Measurements from ENCODE around the gene VCL.
A peak's percentile ranks its signal among the peaks of the same experiment; 100 is the strongest.

The VCL gene

GRCh38 chr10:74084955-74085354 lies 87.0 kb downstream of the VCL start:
- H3K23ac ChIP-seq (ENCODE audit: low read length in 2 of 2), result no peak overlapping the region
- no peak overlapping the region for H2AK5ac ChIP-seq (ENCODE audit: low read length, severe bottlenecking)
- H3K27ac ChIP-seq (ENCODE audit: low read length, poor library complexity, severe bottlenecking), result no peak overlapping the region
- H4K91ac ChIP-seq (ENCODE audit: low read length), result no peak overlapping the region
- no peak for DNase-seq
- H3K9me3 ChIP-seq (ENCODE audit: control insufficient read depth, low read length), result no peaks in the 10 kb centered on the region
- no peak overlapping the region for H3K4me2 ChIP-seq (ENCODE audit: low read length, poor library complexity, severe bottlenecking)
- no peak overlapping the region for H2BK120ac ChIP-seq (ENCODE audit: low read depth, low read length)
- H2BK12ac ChIP-seq (ENCODE audit: low read length in 2 of 2), result no peak overlapping the region
- H3K4ac ChIP-seq (ENCODE audit: low read depth in 1 of 2, low read length in 2 of 2), result no peak overlapping the region
- H3K4me1 ChIP-seq (ENCODE audit: control insufficient read depth, insufficient read depth, low read depth, low read length), result no peaks in the 10 kb centered on the region
- no peak overlapping the region for H3K14ac ChIP-seq (ENCODE audit: low read length in 2 of 2)
- no peak overlapping the region for H4K8ac ChIP-seq (ENCODE audit: low read length)
- H3K9ac ChIP-seq (ENCODE audit: low read length), result no peak overlapping the region
- H2AFZ ChIP-seq (ENCODE audit: low read depth, low read length), result no peak overlapping the region
- peaks cover 5% of the 10 kb centered on the region for H3K79me1 ChIP-seq (replicated peaks; ENCODE audit: low read length, poor library complexity, severe bottlenecking)
- no peak overlapping the region for H3K4me3 ChIP-seq (ENCODE audit: insufficient read depth in 1 of 2, low read depth in 1 of 2, low read length in 2 of 2)
- H3K36me3 ChIP-seq (ENCODE audit: control insufficient read depth in 1 of 2, insufficient read depth in 2 of 2, low read depth in 1 of 2, low read length in 2 of 2), result peaks cover 20 to 57% of the 10 kb centered on the region in 2 experiments
- 100% methylated on average over 1 of the region's 3 CpGs for WGBS
- no peak overlapping the region for H2BK5ac ChIP-seq (ENCODE audit: low read depth, low read length, poor library complexity, severe bottlenecking)
- no peak overlapping the region for H3K18ac ChIP-seq (ENCODE audit: low read depth in 1 of 2, low read length in 2 of 2)
- no peak overlapping the region for H2BK15ac ChIP-seq (ENCODE audit: low read depth, poor library complexity, severe bottlenecking)
- H3K27me3 ChIP-seq (ENCODE audit: control insufficient read depth in 1 of 2, insufficient read depth in 1 of 2, low read length in 2 of 2), result no peaks in the 10 kb centered on the region

GRCh38 chr10:74086317-74086716 lies 88.4 kb downstream of the VCL start:
- H3K79me1 ChIP-seq (replicated peaks; ENCODE audit: low read length, poor library complexity, severe bottlenecking), result peaks cover 5% of the 10 kb centered on the region
- no peak overlapping the region for H2BK5ac ChIP-seq (ENCODE audit: low read depth, low read length, poor library complexity, severe bottlenecking)
- H3K36me3 ChIP-seq (ENCODE audit: control insufficient read depth in 1 of 2, insufficient read depth in 2 of 2, low read depth in 1 of 2, low read length in 2 of 2), result peaks cover 22 to 71% of the 10 kb centered on the region in 2 experiments
- peak overlapping the region; percentile 39 for H3K9ac ChIP-seq (ENCODE audit: low read length)
- peak overlapping the region; percentile 47 for H3K27ac ChIP-seq (ENCODE audit: low read length, poor library complexity, severe bottlenecking)
- no peak overlapping the region for H3K4ac ChIP-seq (ENCODE audit: low read depth in 1 of 2, low read length in 2 of 2)
- H3K14ac ChIP-seq (ENCODE audit: low read length in 2 of 2), result no peak overlapping the region
- H2BK12ac ChIP-seq (ENCODE audit: low read length in 2 of 2), result no peak overlapping the region
- no peak overlapping the region for H2AFZ ChIP-seq (ENCODE audit: low read depth, low read length)
- no peaks in the 10 kb centered on the region for H3K4me1 ChIP-seq (ENCODE audit: control insufficient read depth, insufficient read depth, low read depth, low read length)
- H4K8ac ChIP-seq (ENCODE audit: low read length), result no peak overlapping the region
- H3K9me3 ChIP-seq (ENCODE audit: control insufficient read depth, low read length), result no peaks in the 10 kb centered on the region
- no peak overlapping the region for H3K18ac ChIP-seq (ENCODE audit: low read depth in 1 of 2, low read length in 2 of 2)
- H2BK120ac ChIP-seq (ENCODE audit: low read depth, low read length), result no peak overlapping the region
- H2BK15ac ChIP-seq (ENCODE audit: low read depth, poor library complexity, severe bottlenecking), result no peak overlapping the region
- 96% methylated on average over 2 of the region's 2 CpGs for WGBS
- no peak overlapping the region for H4K91ac ChIP-seq (ENCODE audit: low read length)
- no peak overlapping the region for H2AK5ac ChIP-seq (ENCODE audit: low read length, severe bottlenecking)
- no peak overlapping the region for H3K4me3 ChIP-seq (ENCODE audit: insufficient read depth in 1 of 2, low read depth in 1 of 2, low read length in 2 of 2)
- no peak overlapping the region for H3K23ac ChIP-seq (ENCODE audit: low read length in 2 of 2)
- no peaks in the 10 kb centered on the region for H3K27me3 ChIP-seq (ENCODE audit: control insufficient read depth in 1 of 2, insufficient read depth in 1 of 2, low read length in 2 of 2)
- no peak overlapping the region for H3K4me2 ChIP-seq (ENCODE audit: low read length, poor library complexity, severe bottlenecking)
- DNase-seq, result no peak

GRCh38 chr10:74088722-74089121 lies 90.8 kb downstream of the VCL start:
- H2BK120ac ChIP-seq (ENCODE audit: low read depth, low read length), result no peak overlapping the region

GRCh38 chr10:74092372-74092771 lies 94.5 kb downstream of the VCL start:
- Histone ChIP-seq H2AFZ (ENCODE audit: low read depth, low read length) (no peak overlapping the region), H4K91ac (ENCODE audit: low read length) (no peak overlapping the region), H3K36me3 (ENCODE audit: control insufficient read depth in 1 of 2, insufficient read depth in 2 of 2, low read depth in 1 of 2, low read length in 2 of 2) (peaks cover 42 to 93% of the 10 kb centered on the region in 2 experiments), H3K27me3 (ENCODE audit: control insufficient read depth in 1 of 2, insufficient read depth in 1 of 2, low read length in 2 of 2) (no peaks in the 10 kb centered on the region), H2BK12ac (ENCODE audit: low read length in 2 of 2) (no peak overlapping the region), H3K14ac (ENCODE audit: low read length in 2 of 2) (no peak overlapping the region), H2BK120ac (ENCODE audit: low read depth, low read length) (no peak overlapping the region), H4K8ac (ENCODE audit: low read length) (no peak overlapping the region), H3K4me1 (ENCODE audit: control insufficient read depth, insufficient read depth, low read depth, low read length) (peaks cover 3% of the 10 kb centered on the region), H3K27ac (ENCODE audit: low read length, poor library complexity, severe bottlenecking) (no peak overlapping the region), H3K4ac (ENCODE audit: low read depth in 1 of 2, low read length in 2 of 2) (no peak overlapping the region), H2AK5ac (ENCODE audit: low read length, severe bottlenecking) (no peak overlapping the region), H3K4me3 (ENCODE audit: insufficient read depth in 1 of 2, low read depth in 1 of 2, low read length in 2 of 2) (no peak overlapping the region), H3K79me1 (replicated peaks; ENCODE audit: low read length, poor library complexity, severe bottlenecking) (peaks cover 14% of the 10 kb centered on the region), H3K4me2 (ENCODE audit: low read length, poor library complexity, severe bottlenecking) (no peak overlapping the region), H3K23ac (ENCODE audit: low read length in 2 of 2) (no peak overlapping the region), H3K18ac (ENCODE audit: low read depth in 1 of 2, low read length in 2 of 2) (no peak overlapping the region), H2BK15ac (ENCODE audit: low read depth, poor library complexity, severe bottlenecking) (no peak overlapping the region), H3K9ac (ENCODE audit: low read length) (no peak overlapping the region), H2BK5ac (ENCODE audit: low read depth, low read length, poor library complexity, severe bottlenecking) (no peak overlapping the region), H3K9me3 (ENCODE audit: control insufficient read depth, low read length) (no peaks in the 10 kb centered on the region)
- 65% methylated on average over 2 of the region's 3 CpGs for WGBS
- no peak for DNase-seq

More at GRCh38 chr10:74088722-74089121, 90.8 kb downstream of the VCL start:
- peaks cover 3% of the 10 kb centered on the region for H3K4me1 ChIP-seq (ENCODE audit: control insufficient read depth, insufficient read depth, low read depth, low read length)
- H2BK15ac ChIP-seq (ENCODE audit: low read depth, poor library complexity, severe bottlenecking), result no peak overlapping the region
- H3K36me3 ChIP-seq (ENCODE audit: control insufficient read depth in 1 of 2, insufficient read depth in 2 of 2, low read depth in 1 of 2, low read length in 2 of 2), result peaks cover 34 to 76% of the 10 kb centered on the region in 2 experiments
- no peak overlapping the region for H3K27ac ChIP-seq (ENCODE audit: low read length, poor library complexity, severe bottlenecking)
- H3K14ac ChIP-seq (ENCODE audit: low read length in 2 of 2), result no peak overlapping the region
- H3K27me3 ChIP-seq (ENCODE audit: control insufficient read depth in 1 of 2, insufficient read depth in 1 of 2, low read length in 2 of 2), result no peaks in the 10 kb centered on the region
- no peak overlapping the region for H3K18ac ChIP-seq (ENCODE audit: low read depth in 1 of 2, low read length in 2 of 2)
- H3K4ac ChIP-seq (ENCODE audit: low read depth in 1 of 2, low read length in 2 of 2), result no peak overlapping the region
- no peak overlapping the region for H4K8ac ChIP-seq (ENCODE audit: low read length)
- no peaks in the 10 kb centered on the region for H3K9me3 ChIP-seq (ENCODE audit: control insufficient read depth, low read length)
- no peak overlapping the region for H4K91ac ChIP-seq (ENCODE audit: low read length)
- H2AFZ ChIP-seq (ENCODE audit: low read depth, low read length), result no peak overlapping the region
- no peak overlapping the region for H2BK12ac ChIP-seq (ENCODE audit: low read length in 2 of 2)
- no peak overlapping the region for H2BK5ac ChIP-seq (ENCODE audit: low read depth, low read length, poor library complexity, severe bottlenecking)
- H3K23ac ChIP-seq (ENCODE audit: low read length in 2 of 2), result no peak overlapping the region
- peaks cover 11% of the 10 kb centered on the region for H3K79me1 ChIP-seq (replicated peaks; ENCODE audit: low read length, poor library complexity, severe bottlenecking)
- no peak overlapping the region for H2AK5ac ChIP-seq (ENCODE audit: low read length, severe bottlenecking)
- H3K9ac ChIP-seq (ENCODE audit: low read length), result no peak overlapping the region
- H3K4me3 ChIP-seq (ENCODE audit: insufficient read depth in 1 of 2, low read depth in 1 of 2, low read length in 2 of 2), result no peak overlapping the region
- H3K4me2 ChIP-seq (ENCODE audit: low read length, poor library complexity, severe bottlenecking), result no peak overlapping the region
- WGBS, result 64% methylated on average over 3 of the region's 3 CpGs
- DNase-seq, result no peak

Measured in mesenchymal stem cell (in vitro differentiated cells and primary cell).